ENCODE measurements around the gene CBLB.

Gene CBLB

GRCh38 chr3:105834768-105835167, 34.0 kb downstream of the CBLB start:
- Histone ChIP-seq H3K9me3 (ENCODE audit: insufficient read depth, low read length) (no peaks in the 10 kb centered on the region), H3K36me3 (replicated peaks; ENCODE audit: low read depth, low read length) (no peaks in the 10 kb centered on the region), H3K27ac (ENCODE audit: low read length) (no peak overlapping the region), H2AFZ (ENCODE audit: low read depth, low read length) (no peak overlapping the region), H3K4me3 (ENCODE audit: low read length) (no peak overlapping the region), H3K9ac (ENCODE audit: low read length) (no peak overlapping the region), H4K20me1 (ENCODE audit: insufficient read depth, low read length) (no peaks in the 10 kb centered on the region), H3K4me2 (ENCODE audit: low read length) (no peak overlapping the region), H3K27me3 (ENCODE audit: low read depth, low read length) (0 out of 2 replicates have a peak, but pooled peaks cover 5% of the 10 kb centered on the region), H3K79me2 (ENCODE audit: low read length) (no peaks in the 10 kb centered on the region), H3K4me1 (ENCODE audit: low read length) (peaks cover 48% of the 10 kb centered on the region)
- TF ChIP-seq EZH2phosphoT487 (IDR thresholded peaks at IDR 0.05; ENCODE audit: low read depth) = no peak
- TF ChIP-seq CTCF (IDR thresholded peaks at IDR 0.05; ENCODE audit: low read depth, low read length) = no peak

GRCh38 chr3:105832644-105833043, 36.2 kb downstream of the CBLB start:
- no peaks in the 10 kb centered on the region for H3K79me2 ChIP-seq (ENCODE audit: low read length)
- H3K9me3 ChIP-seq (ENCODE audit: insufficient read depth, low read length) = no peaks in the 10 kb centered on the region
- no peak overlapping the region for H3K9ac ChIP-seq (ENCODE audit: low read length)
- H3K4me3 ChIP-seq (ENCODE audit: low read length) = no peak overlapping the region
- H3K4me1 ChIP-seq (ENCODE audit: low read length) = peaks cover 47% of the 10 kb centered on the region
- no peaks in the 10 kb centered on the region for H3K36me3 ChIP-seq (replicated peaks; ENCODE audit: low read depth, low read length)
- H3K27me3 ChIP-seq (ENCODE audit: low read depth, low read length) = 0 out of 2 replicates have a peak, but pooled peaks cover 5% of the 10 kb centered on the region
- H3K27ac ChIP-seq (ENCODE audit: low read length) = no peak overlapping the region
- no peak overlapping the region for H2AFZ ChIP-seq (ENCODE audit: low read depth, low read length)
- TF ChIP-seq CTCF (IDR thresholded peaks at IDR 0.05; ENCODE audit: low read depth, low read length) (no peak), EZH2phosphoT487 (IDR thresholded peaks at IDR 0.05; ENCODE audit: low read depth) (no peak)
- no peaks in the 10 kb centered on the region for H4K20me1 ChIP-seq (ENCODE audit: insufficient read depth, low read length)
- H3K4me2 ChIP-seq (ENCODE audit: low read length) = no peak overlapping the region

GRCh38 chr3:105830836-105831235, 38.0 kb downstream of the CBLB start:
- TF ChIP-seq CTCF (IDR thresholded peaks at IDR 0.05; ENCODE audit: low read depth, low read length) (no peak), EZH2phosphoT487 (IDR thresholded peaks at IDR 0.05; ENCODE audit: low read depth) (no peak)
- peak overlapping the region; percentile 43 for H3K4me2 ChIP-seq (ENCODE audit: low read length)

GRCh38 chr3:105829871-105830622, 38.8 kb downstream of the CBLB start:
- Histone ChIP-seq H3K4me3 (ENCODE audit: low read length) (0 out of 2 replicates have a peak overlapping the region, but pooled peaks have one; percentile 5), H3K27ac (ENCODE audit: low read length) (no peak overlapping the region), H3K4me1 (ENCODE audit: low read length) (peaks cover 29% of the 10 kb centered on the region), H3K9me3 (ENCODE audit: insufficient read depth, low read length) (no peaks in the 10 kb centered on the region), H3K36me3 (replicated peaks; ENCODE audit: low read depth, low read length) (no peaks in the 10 kb centered on the region), H3K79me2 (ENCODE audit: low read length) (no peaks in the 10 kb centered on the region), H3K9ac (ENCODE audit: low read length) (no peak overlapping the region), H3K27me3 (ENCODE audit: low read depth, low read length) (0 out of 2 replicates have a peak, but pooled peaks cover 5% of the 10 kb centered on the region), H3K4me2 (ENCODE audit: low read length) (peak overlapping the region; percentile 43), H4K20me1 (ENCODE audit: insufficient read depth, low read length) (no peaks in the 10 kb centered on the region), H2AFZ (ENCODE audit: low read depth, low read length) (no peak overlapping the region)
- TF ChIP-seq CTCF (IDR thresholded peaks at IDR 0.05; ENCODE audit: low read depth, low read length) (no peak), EZH2phosphoT487 (IDR thresholded peaks at IDR 0.05; ENCODE audit: low read depth) (no peak)

More at GRCh38 chr3:105830836-105831235, 38.0 kb downstream of the CBLB start:
- peaks cover 35% of the 10 kb centered on the region for H3K4me1 ChIP-seq (ENCODE audit: low read length)
- no peaks in the 10 kb centered on the region for H4K20me1 ChIP-seq (ENCODE audit: insufficient read depth, low read length)
- no peak overlapping the region for H3K27ac ChIP-seq (ENCODE audit: low read length)
- H3K36me3 ChIP-seq (replicated peaks; ENCODE audit: low read depth, low read length) = no peaks in the 10 kb centered on the region
- 0 out of 2 replicates have a peak overlapping the region, but pooled peaks have one; percentile 5 for H3K4me3 ChIP-seq (ENCODE audit: low read length)
- H3K9ac ChIP-seq (ENCODE audit: low read length) = no peak overlapping the region
- H2AFZ ChIP-seq (ENCODE audit: low read depth, low read length) = no peak overlapping the region
- 0 out of 2 replicates have a peak, but pooled peaks cover 5% of the 10 kb centered on the region for H3K27me3 ChIP-seq (ENCODE audit: low read depth, low read length)
- H3K79me2 ChIP-seq (ENCODE audit: low read length) = no peaks in the 10 kb centered on the region
- no peaks in the 10 kb centered on the region for H3K9me3 ChIP-seq (ENCODE audit: insufficient read depth, low read length)

Data from OCI-LY3 (cell line).